8988T (cell line): Measurements from ENCODE around the gene GRIN2A.

Source experiments
- DNase-seq: peaks from one replicate; pipeline ENCODE4 v3.0.0; 2011

Gene GRIN2A

DNA sequence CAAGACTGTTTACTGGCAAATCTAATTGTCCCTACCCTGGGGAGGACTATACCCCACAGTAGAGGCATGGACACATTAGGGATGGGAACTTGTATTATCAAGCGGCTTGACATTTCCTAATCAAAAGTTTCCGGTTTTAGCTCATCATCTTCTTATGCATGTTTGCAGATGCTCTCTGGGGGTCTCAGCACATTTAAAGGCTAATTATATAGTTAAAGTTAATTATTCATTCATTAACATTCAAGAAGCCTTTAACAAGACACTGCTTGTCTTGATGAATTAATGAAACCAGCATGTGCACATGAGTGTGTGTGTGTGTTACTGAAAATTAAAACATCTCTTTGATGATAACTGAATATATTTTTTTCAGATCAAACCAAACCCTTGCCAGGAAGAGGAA, 377.1 kb downstream of the GRIN2A start:
- DNase-seq = no peak

- DNase-seq = no peak
Observed at GRCh38 chr16:9802160-9802559, 380.1 kb downstream of the GRIN2A start.

DNA sequence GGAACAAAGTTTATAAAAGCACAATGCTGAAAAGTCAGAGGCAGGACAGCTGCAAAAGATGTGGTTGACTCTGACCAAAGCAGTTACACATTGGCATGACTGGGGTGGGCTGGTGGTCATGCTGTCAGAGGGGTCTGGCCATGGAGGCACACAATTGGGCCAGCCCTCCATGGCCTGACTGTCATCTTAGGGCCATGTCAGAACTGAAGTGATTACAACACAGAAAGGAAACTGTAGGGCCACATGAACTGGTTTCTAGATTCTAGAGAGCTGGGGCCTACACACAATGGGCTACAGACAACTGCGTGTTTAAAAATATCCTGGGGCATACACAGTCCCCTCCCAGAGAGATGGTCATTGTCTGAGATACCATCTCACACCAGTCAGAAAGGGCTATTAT, 380.6 kb downstream of the GRIN2A start:
- DNase-seq = no peak

- no peak for DNase-seq
Observed at GRCh38 chr16:9800186-9800738, 382.0 kb downstream of the GRIN2A start.

- DNase-seq = no peak
Observed at GRCh38 chr16:9798952-9799580, 383.2 kb downstream of the GRIN2A start.

DNA sequence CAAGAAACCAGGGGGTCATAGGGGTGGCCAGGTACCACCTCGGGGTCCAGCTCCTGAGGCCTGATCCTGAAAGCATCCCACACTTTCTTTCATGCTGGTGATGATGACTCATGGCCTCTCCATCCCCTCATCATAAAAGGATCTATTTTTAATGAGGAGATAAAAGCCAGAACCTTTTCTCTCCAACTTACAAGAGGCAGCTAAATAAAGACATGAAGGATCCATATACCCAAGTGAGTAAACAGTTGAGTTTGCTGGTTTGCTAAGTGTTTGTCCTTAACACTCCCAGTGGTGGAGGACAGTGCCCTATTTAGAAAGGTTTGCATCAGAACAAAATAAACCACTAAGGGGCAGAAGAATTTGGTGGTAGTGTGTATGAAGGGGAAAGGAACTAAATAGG, 383.8 kb downstream of the GRIN2A start:
- no peak for DNase-seq

DNA sequence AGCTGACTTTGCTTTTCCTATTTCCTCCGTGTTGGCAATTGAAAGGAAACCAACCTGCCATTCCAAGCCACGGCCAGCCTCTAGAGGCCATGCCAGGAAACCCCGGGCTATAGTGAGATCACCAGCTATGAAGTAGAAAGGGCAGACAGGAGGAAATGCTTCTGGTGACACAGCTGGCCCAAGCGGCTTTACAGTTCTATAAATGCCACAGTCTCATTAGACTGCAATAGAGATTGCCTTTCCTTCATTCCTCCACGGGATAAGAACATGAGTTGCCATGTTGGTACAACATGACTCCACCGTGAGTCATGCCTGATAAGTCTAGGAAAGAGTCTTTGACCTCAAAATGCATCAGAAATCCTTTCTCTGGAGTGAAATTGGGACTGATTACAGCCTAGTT, 384.9 kb downstream of the GRIN2A start:
- no peak for DNase-seq

DNA sequence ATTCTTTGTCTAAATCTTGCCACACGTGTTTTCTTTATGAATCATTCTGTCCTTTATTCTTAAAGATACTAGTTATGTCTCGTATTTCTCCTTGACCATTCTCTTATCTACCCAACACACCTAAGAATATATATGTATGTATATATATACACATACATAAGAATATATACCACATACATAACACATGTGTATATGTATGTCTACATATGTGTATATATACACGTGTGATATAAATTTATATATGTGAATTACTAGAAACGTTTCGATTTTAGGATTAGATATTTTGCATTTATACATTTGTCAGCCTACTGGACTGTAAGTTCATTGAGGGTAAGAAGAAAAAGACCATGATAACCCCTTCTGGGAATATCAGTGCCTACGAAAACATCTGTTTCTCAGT, 388.6 kb downstream of the GRIN2A start:
- DNase-seq = no peak

- DNase-seq = no peak
Observed at GRCh38 chr16:9791556-9791955, 390.7 kb downstream of the GRIN2A start.

GRCh38 chr16:9790199-9790598, 392.0 kb downstream of the GRIN2A start:
- DNase-seq = no peak

DNA sequence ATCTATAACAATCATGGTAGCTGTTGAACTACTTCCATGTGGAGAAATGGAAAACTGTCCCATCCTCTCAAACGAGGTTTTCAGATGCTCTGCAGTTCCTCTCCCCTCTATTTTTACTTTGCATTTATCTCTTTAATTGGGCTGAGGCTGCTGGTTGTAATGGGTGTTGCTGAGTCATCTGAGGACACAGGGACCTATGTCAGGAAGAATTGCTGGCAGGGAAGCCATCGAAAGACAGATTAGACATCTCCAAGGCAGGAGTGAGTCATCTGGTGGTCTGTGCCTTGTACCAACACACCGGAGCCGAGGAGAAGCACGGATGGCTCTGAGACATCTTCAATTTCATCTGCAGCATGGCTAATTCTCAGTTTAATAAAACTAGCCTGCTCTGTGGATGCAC, 394.5 kb downstream of the GRIN2A start:
- no peak for DNase-seq

DNA sequence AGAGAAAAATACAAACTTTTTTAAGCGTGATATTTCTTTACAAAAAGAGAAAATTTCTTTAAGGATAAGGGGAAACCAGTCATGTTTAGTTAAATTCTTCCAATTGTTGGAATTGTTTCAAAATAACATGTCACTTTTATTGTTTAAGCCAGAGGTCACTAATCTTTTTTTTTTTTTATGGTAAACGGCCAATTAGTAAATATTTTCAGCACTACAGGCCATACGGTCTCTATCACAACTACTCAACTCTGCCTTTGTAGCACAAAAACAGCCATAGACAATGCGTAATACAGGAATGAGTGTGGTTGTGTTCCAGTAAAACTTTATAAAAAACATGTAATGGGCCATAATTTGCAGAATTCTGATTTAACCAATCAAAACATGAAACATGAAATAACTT, 401.4 kb downstream of the GRIN2A start:
- DNase-seq = no peak

- no peak for DNase-seq
Observed at GRCh38 chr16:9778849-9779248, 403.4 kb downstream of the GRIN2A start.

- no peak for DNase-seq
Observed at GRCh38 chr16:9775998-9776397, 406.2 kb downstream of the GRIN2A start.

DNA sequence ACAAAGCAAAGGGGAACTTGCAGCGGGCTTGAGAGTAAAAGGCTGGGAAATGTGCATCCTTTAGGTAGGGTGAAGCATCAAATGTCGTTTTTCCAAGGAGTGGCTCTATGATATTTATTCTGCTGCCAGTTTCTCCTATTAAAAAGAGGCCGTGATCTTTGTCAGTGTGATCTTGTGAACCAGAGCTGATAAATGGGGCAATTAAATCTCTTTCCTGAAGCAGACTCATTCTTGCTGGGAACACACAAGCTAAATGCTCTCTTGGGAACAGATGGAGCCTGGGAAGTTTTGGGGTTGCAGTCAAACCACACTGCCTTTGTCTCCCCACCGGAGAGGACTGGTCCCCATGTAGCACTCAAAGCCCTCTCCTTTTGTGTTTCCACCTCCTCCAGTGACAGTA, 408.9 kb downstream of the GRIN2A start:
- DNase-seq = no peak

GRCh38 chr16:9772526-9773225, 409.6 kb downstream of the GRIN2A start:
- no peak for DNase-seq

DNA sequence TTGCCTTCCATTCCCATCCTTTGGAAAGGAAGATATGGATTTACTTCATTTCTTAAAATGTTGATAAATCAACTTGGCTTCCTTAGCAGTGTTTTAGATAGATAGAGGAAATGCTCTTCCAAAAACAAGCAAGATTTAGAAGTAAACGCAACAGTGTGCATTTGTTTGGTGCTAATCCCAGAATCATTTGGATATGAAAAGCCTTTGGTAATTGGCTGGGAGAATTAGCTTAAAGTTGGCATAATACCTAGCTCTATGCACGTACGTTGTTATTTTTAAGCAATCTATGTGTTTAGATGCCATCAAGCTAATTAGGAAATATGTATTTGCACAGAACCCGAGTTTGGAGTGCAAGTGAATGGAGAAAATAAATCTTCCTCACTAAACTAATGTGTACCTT, 415.3 kb downstream of the GRIN2A start:
- DNase-seq = no peak

- no peak for DNase-seq
Observed at GRCh38 chr16:9763505-9763904, 418.7 kb downstream of the GRIN2A start.

GRCh38 chr16:9761870-9762269, 420.4 kb downstream of the GRIN2A start:
- no peak for DNase-seq

- no peak for DNase-seq
Observed at GRCh38 chr16:9757687-9758086, 424.5 kb downstream of the GRIN2A start.

GRCh38 chr16:9756434-9756833, 425.8 kb downstream of the GRIN2A start:
- no peak for DNase-seq

DNA sequence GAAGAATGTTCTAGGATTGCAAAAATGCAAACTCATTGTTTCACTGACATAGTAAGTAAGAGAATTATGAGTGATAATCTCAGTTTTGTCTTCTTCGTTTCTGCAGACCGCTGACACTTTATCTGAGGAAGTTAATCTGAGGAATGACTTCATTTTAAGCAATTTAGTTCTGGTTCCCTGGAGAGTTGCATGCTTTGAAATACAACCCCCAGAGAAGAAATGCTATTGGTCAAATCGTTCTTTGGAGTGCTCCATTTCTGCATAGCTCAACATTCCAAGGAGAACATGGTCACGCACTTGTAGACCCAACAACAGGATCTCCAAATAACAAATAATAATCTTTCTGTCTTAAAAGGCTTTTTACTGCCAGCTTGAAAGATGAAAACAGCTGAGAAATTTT, 427.1 kb downstream of the GRIN2A start:
- no peak for DNase-seq

GRCh38 chr16:9741776-9742175, 440.5 kb downstream of the GRIN2A start:
- DNase-seq = no peak

DNA sequence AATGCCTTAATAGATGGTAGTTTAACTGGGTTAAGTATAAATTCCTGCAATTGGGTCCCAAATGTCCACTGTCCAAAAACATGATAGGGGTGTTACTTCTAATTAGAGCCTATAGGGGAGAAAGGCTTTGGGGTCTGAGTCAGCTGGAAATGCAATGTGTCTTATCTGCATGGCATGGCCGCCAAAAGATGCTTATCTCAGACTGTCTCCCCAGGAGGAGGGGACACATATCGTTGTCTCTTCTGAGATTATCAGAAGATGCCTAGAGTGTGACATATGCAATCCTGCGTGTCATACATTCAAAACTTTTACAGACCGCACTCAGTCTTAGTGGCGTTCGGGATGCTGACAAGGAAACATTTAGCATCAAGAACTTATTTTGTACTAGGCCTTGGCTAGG, 442.9 kb downstream of the GRIN2A start:
- DNase-seq = no peak

DNA sequence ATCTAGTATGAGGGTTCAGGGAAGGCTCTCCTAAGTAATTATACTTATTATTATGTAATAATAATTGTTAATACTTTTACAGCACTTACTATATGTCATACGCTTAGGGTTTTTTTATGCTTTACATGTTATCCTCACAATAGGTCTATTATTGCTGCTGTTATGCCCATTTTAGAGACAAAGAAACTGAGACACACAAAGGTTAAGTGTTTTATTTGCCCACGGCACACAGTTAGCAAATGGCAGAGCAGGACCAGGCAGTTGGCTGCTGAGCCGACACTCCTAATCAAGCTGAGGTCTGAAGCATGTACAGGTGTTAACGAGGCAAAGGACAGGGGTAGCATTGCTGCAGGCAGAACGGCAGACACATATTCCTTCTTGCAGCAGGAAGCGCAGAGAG, 443.5 kb downstream of the GRIN2A start:
- DNase-seq = no peak
